ENCODE measurements around the gene PLOD3.

GRCh38 chr7:101248276-101248675, 30.9 kb upstream of the PLOD3 start:
- TF ChIP-seq, protein P1, sequence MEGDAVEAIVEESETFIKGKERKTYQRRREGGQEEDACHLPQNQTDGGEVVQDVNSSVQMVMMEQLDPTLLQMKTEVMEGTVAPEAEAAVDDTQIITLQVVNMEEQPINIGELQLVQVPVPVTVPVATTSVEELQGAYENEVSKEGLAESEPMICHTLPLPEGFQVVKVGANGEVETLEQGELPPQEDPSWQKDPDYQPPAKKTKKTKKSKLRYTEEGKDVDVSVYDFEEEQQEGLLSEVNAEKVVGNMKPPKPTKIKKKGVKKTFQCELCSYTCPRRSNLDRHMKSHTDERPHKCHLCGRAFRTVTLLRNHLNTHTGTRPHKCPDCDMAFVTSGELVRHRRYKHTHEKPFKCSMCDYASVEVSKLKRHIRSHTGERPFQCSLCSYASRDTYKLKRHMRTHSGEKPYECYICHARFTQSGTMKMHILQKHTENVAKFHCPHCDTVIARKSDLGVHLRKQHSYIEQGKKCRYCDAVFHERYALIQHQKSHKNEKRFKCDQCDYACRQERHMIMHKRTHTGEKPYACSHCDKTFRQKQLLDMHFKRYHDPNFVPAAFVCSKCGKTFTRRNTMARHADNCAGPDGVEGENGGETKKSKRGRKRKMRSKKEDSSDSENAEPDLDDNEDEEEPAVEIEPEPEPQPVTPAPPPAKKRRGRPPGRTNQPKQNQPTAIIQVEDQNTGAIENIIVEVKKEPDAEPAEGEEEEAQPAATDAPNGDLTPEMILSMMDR (IDR thresholded peaks at IDR 0.05; ENCODE audit: insufficient read depth, low read depth, low read length) = no peak
- no peak for TF ChIP-seq EZH2 (IDR thresholded peaks at IDR 0.05; ENCODE audit: insufficient read depth, low read length)
